Activated naive CD8-positive, alpha-beta T cell treated with anti-CD3 and anti-CD28 coated beads, Interleukin-2, amount 10 ng/mL, durations not matched to agents 7 days and 5 days (primary cell): Measurements from ENCODE around the gene PRDX1. TPM values are rescaled to one million over a fixed set of nuclear protein-coding genes. Genes with fewer than 3 reads are reported as not detected.

Experiments
- ATAC-seq: fragments of 150-1000 bp; cut with Tn5 transposase; one replicate; pipeline ENCODE4 v1.10.0; 2021; ENCODE audit warnings: low read depth, moderate library complexity
- POLR2A ChIA-PET: fragments of 350-600 bp; sonication (Branson Sonifier 250); formaldehyde crosslinking; loops from one replicate; lab custom pipeline; 2021; ENCODE audit warnings: antibody characterized with exemption; lab: Charles Lee
- DNase-seq: peaks from one replicate; pipeline ENCODE4 v3.0.0; 2021
- H3K27ac Mint-ChIP-seq: one replicate; pipeline ENCODE4 v1.8.0; 2022; ENCODE audit warnings: mild to moderate bottlenecking, mixed read lengths
- H3K27me3 Mint-ChIP-seq: one replicate; pipeline ENCODE4 v1.8.0; 2022; ENCODE audit warnings: mild to moderate bottlenecking, moderate library complexity, mixed read lengths
- H3K36me3 Mint-ChIP-seq: one replicate; pipeline ENCODE4 v1.8.0; 2021; ENCODE audit warnings: mild to moderate bottlenecking, mixed read lengths
- H3K4me1 Mint-ChIP-seq: one replicate; pipeline ENCODE4 v1.8.0; 2021; ENCODE audit warnings: mixed read lengths
- H3K4me3 Mint-ChIP-seq: one replicate; pipeline ENCODE4 v1.8.0; 2022; ENCODE audit warnings: mild to moderate bottlenecking, moderate library complexity, mixed read lengths
- H3K9me3 Mint-ChIP-seq: one replicate; pipeline ENCODE4 v1.8.0; 2021; ENCODE audit warnings: mixed read lengths
- total RNA-seq, 2 experiments: library from RNA; stranded (reverse); gene quantifications; one replicate each; pipeline ENCODE4 v1.2.3, GENCODE V29; 2021

PRDX1 gene
- total RNA-seq, result 100 to 1,000 TPM; 159 to 180 TPM

DNA sequence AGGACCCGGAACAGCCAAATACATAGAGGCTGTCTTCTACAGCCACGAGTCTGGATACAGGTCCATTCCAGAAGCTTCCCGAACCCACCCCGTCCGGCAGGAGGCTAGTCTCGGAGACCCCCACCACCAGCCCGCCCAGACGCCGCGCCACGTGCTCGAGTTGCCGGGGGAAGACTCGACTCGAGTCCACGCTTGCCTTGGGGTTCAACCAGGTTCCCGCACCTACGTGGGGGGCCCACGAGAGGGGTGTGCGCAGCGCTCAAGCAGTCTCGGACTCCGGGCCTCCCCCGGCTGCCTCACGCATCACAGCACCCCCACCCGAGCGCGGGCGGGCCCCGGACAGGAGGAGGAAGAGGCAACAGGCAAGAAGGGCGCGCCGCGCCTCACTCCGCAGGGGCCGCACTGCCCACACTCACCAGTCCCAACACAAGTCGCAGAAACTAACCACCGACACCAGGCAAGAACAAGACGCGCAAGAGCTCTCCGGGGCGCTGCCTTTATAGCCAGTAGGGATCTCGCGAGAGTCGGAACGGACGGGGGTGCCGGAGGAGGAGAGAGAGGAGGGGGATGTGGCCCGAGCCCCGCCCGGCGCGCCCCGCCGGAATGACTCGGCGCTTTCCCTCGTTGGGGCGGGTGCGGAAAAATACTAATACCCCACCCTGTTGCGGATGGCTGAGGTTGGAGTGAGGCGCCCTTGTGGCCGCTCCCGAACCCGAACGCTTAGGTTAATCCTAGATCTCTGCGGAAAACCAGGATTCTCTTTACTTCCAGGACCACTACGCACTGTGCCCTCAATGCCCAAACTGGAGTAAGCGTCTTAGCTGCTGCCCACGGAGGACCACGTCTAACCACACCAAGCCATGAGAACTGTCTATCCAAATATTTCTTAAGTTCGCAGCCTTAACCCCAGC lies at the start of gene PRDX1:
Gene PRDX1, minus strand, starts transcription at position 472 of the 911 bp plus-strand sequence. CDS start 2,841 bp downstream, outside the sequence.
- H3K36me3 Mint-ChIP-seq, result peaks cover 2% of the 10 kb centered on the region
- ATAC-seq (peak; percentile 84), DNase-seq (peak; percentile 96)
- peak within 1 kb of the TSS; percentile 85 for H3K27ac Mint-ChIP-seq
- H3K9me3 Mint-ChIP-seq, result no peaks in the 10 kb centered on the region
- peak within 1 kb of the TSS; percentile 94 for H3K4me3 Mint-ChIP-seq
- peaks cover 26% of the 10 kb centered on the region for H3K4me1 Mint-ChIP-seq
- H3K27me3 Mint-ChIP-seq, result peaks cover 13% of the 10 kb centered on the region
- POLR2A ChIA-PET, result interaction anchor here (0.6 to 2.7 kb wide), 30 partner anchors 10 to 889 kb away, joined by 3 to 64 read pairs (median 6); partner anchors contain the start of genes AKR1A1, CCDC163, GPBP1L1 and HECTD3

GRCh38 chr1:45570631-45571030 lies 48.9 kb upstream of the PRDX1 start:
- POLR2A ChIA-PET, result interaction anchor here (1.1 to 3.8 kb wide), 2 partner anchors 50 to 58 kb away, joined by 6 to 20 read pairs; partner anchors contain the start of gene PRDX1
- H3K4me3 Mint-ChIP-seq, result no peak overlapping the region
- no peak for ATAC-seq
- H3K27me3 Mint-ChIP-seq, result no peaks in the 10 kb centered on the region
- H3K9me3 Mint-ChIP-seq, result no peaks in the 10 kb centered on the region
- peaks cover 16% of the 10 kb centered on the region for H3K36me3 Mint-ChIP-seq
- no peak overlapping the region for H3K27ac Mint-ChIP-seq
- H3K4me1 Mint-ChIP-seq, result peaks cover 2% of the 10 kb centered on the region
- no peak for DNase-seq

DNA sequence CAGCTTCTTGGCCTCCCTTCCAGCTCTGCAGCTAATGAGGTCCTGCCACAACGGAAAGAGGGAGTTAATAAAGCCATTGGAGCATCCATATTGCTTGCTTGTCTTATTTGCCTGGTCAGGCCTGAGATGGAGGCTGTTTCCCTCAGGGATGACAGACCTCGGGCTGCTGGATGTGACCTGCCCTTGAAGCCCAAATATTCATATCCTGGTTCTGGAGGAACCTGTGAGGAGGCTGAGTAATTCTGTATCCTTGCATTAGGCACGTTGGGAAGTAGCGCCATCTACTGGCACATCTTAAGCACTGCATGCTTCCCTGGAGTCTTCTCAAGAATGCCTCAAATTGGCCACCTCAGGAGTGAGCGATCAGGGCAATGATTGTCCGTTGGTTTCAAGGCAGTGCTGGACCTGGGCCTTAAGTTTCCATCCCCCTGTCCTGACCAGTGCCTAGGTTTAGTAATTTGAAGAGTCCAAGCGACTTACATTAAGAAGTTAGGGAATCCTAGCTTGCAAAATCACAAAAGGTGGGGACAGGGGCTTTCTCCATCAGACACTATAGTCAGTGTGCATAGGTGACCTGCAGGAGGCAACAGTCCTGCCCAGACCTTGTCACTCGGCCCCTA lies 48.4 kb upstream of the PRDX1 start:
- peak; percentile 63 for DNase-seq
- H3K27ac Mint-ChIP-seq, result no peak overlapping the region
- ATAC-seq, result peak; percentile 79
- POLR2A ChIA-PET, result interaction anchor here (1.1 to 3.8 kb wide), 5 partner anchors 19 to 58 kb away, joined by 6 to 20 read pairs (median 10); partner anchors contain the start of genes AKR1A1 and PRDX1
- no peaks in the 10 kb centered on the region for H3K27me3 Mint-ChIP-seq
- H3K4me3 Mint-ChIP-seq, result no peak overlapping the region
- H3K4me1 Mint-ChIP-seq, result peaks cover 2% of the 10 kb centered on the region
- peaks cover 16% of the 10 kb centered on the region for H3K36me3 Mint-ChIP-seq
- H3K9me3 Mint-ChIP-seq, result no peaks in the 10 kb centered on the region

- ATAC-seq, result no peak
- POLR2A ChIA-PET, result interaction anchor here (1.5 to 3.8 kb wide), 5 partner anchors 19 to 57 kb away, joined by 3 to 20 read pairs (median 10); partner anchors contain the start of genes AKR1A1 and PRDX1
- no peak overlapping the region for H3K27ac Mint-ChIP-seq
Measured at GRCh38 chr1:45569571-45569961, 47.9 kb upstream of the PRDX1 start.

DNA sequence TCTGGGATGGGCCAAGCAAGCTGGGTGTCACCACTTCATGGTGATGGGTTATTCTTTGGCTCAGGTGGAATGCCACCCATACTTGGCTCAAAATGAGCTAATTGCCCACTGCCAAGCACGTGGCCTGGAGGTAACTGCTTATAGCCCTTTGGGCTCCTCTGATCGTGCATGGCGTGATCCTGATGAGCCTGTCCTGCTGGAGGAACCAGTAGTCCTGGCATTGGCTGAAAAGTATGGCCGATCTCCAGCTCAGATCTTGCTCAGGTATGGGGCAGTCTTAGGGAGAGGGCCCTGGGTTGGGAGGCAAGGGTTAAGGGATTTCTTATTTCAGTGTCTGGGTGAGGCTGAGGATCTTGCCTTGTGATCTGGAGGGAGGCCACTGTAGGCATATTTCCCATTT lies 46.7 kb upstream of the PRDX1 start:
- peaks cover 2% of the 10 kb centered on the region for H3K4me1 Mint-ChIP-seq
- peak overlapping the region; percentile 3 for H3K27ac Mint-ChIP-seq

More at GRCh38 chr1:45569571-45569961, 47.9 kb upstream of the PRDX1 start:
- Mint-ChIP-seq H3K4me1 (peaks cover 2% of the 10 kb centered on the region), H3K36me3 (peaks cover 16% of the 10 kb centered on the region), H3K9me3 (no peaks in the 10 kb centered on the region), H3K4me3 (no peak overlapping the region), H3K27me3 (no peaks in the 10 kb centered on the region)
- DNase-seq, result no peak

GRCh38 chr1:45567911-45568310 lies 46.2 kb upstream of the PRDX1 start:
- H3K36me3 Mint-ChIP-seq, result peaks cover 26% of the 10 kb centered on the region
- no peak for ATAC-seq
- H3K4me3 Mint-ChIP-seq, result no peak overlapping the region
- POLR2A ChIA-PET, result interaction anchor here (1.5 to 3.8 kb wide), 3 partner anchors 37 to 56 kb away, joined by 3 to 20 read pairs (median 16); partner anchors contain the start of gene PRDX1
- peaks cover 2% of the 10 kb centered on the region for H3K4me1 Mint-ChIP-seq
- no peaks in the 10 kb centered on the region for H3K9me3 Mint-ChIP-seq
- peak overlapping the region; percentile 3 for H3K27ac Mint-ChIP-seq
- no peaks in the 10 kb centered on the region for H3K27me3 Mint-ChIP-seq
- no peak for DNase-seq

More for the DNA sequence above, 46.7 kb upstream of the PRDX1 start:
- Mint-ChIP-seq H3K36me3 (peaks cover 22% of the 10 kb centered on the region), H3K27me3 (no peaks in the 10 kb centered on the region), H3K9me3 (no peaks in the 10 kb centered on the region), H3K4me3 (no peak overlapping the region)
- ATAC-seq, result no peak
- POLR2A ChIA-PET, result interaction anchor here (0.7 to 3.8 kb wide), 6 partner anchors 18 to 56 kb away, joined by 3 to 20 read pairs (median 10); partner anchors contain the start of genes AKR1A1 and PRDX1
- DNase-seq, result no peak

GRCh38 chr1:45566722-45567121 lies 45.0 kb upstream of the PRDX1 start:
- ATAC-seq, result no peak
- Mint-ChIP-seq H3K27me3 (no peaks in the 10 kb centered on the region), H3K4me3 (no peak overlapping the region), H3K4me1 (peaks cover 1% of the 10 kb centered on the region), H3K9me3 (no peaks in the 10 kb centered on the region), H3K27ac (no peak overlapping the region), H3K36me3 (peaks cover 32% of the 10 kb centered on the region)
- POLR2A ChIA-PET, result interaction anchor here (1.9 to 3.3 kb wide), 2 partner anchors 46 to 54 kb away, joined by 12 to 16 read pairs; partner anchors contain the start of gene PRDX1
- DNase-seq, result no peak

DNA sequence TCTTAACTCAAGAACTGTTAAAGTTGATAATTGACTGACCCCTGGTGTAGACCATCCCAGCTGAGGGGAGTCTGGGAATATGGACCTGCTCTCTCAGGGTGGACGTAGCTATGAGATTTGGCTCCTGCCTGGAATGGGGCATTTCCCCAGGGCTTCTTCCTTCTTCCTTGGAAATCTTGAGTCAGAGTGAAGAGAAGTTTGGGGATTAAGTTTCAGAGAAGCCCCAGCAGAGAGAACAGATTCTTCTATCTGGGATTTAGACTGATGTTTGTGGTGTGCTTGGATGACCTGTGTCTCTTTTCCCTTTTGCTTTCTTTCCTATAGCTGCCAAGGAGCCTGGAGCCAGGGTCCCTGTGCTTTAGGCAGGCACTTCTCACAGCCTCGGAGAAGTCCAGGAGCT lies 42.2 kb upstream of the PRDX1 start:
- no peaks in the 10 kb centered on the region for H3K27me3 Mint-ChIP-seq
- no peak overlapping the region for H3K27ac Mint-ChIP-seq
- no peaks in the 10 kb centered on the region for H3K9me3 Mint-ChIP-seq
- peaks cover 38% of the 10 kb centered on the region for H3K36me3 Mint-ChIP-seq
- H3K4me3 Mint-ChIP-seq, result no peak overlapping the region
- no peak for DNase-seq
- ATAC-seq, result no peak
- POLR2A ChIA-PET, result interaction anchor here (1.2 to 1.7 kb wide), 2 partner anchors 13 to 42 kb away, joined by 4 to 5 read pairs; partner anchors contain the start of genes AKR1A1 and PRDX1
- peaks cover 4% of the 10 kb centered on the region for H3K4me1 Mint-ChIP-seq

GRCh38 chr1:45557422-45557944 lies 35.8 kb upstream of the PRDX1 start:
- Mint-ChIP-seq H3K36me3 (peaks cover 30% of the 10 kb centered on the region), H3K27me3 (no peaks in the 10 kb centered on the region), H3K4me3 (no peak overlapping the region), H3K4me1 (peaks cover 15% of the 10 kb centered on the region), H3K9me3 (no peaks in the 10 kb centered on the region), H3K27ac (peak overlapping the region; percentile 40)
- ATAC-seq, result no peak
- POLR2A ChIA-PET, result interaction anchor here (0.7 to 1.6 kb wide), 3 partner anchors 11 to 264 kb away, joined by 3 to 12 read pairs (median 6); partner anchors contain the start of gene PRDX1
- DNase-seq, result no peak

DNA sequence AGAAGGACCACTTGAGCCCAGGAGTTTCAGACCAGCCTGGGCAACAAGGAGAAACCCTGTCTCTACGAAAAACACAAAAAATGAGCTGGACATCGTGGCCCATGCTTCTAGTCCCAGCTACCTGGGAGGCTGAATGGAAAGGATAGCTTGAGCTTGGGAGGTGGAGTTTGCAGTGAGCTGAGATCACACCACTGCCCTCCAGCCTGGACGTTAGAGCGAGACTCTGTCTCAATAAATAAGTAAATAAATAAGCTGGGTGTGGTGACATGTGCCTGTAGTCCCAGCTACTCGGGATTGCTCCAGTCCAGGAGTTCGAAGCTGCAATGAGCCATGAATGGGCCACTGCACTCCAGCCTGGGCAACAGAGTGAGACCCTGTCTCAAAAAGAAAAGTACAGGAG lies 32.5 kb upstream of the PRDX1 start:
- no peak for DNase-seq
- ATAC-seq, result no peak
- H3K9me3 Mint-ChIP-seq, result no peaks in the 10 kb centered on the region
- no peak overlapping the region for H3K4me3 Mint-ChIP-seq
- peaks cover 19% of the 10 kb centered on the region for H3K36me3 Mint-ChIP-seq
- POLR2A ChIA-PET, result interaction anchor here (1.0 to 2.5 kb wide), 2 partner anchors 29 to 32 kb away, joined by 6 to 7 read pairs; partner anchors contain the start of genes NASP and PRDX1
- H3K27ac Mint-ChIP-seq, result no peak overlapping the region
- H3K4me1 Mint-ChIP-seq, result peaks cover 24% of the 10 kb centered on the region
- no peaks in the 10 kb centered on the region for H3K27me3 Mint-ChIP-seq

- DNase-seq, result no peak
- POLR2A ChIA-PET, result interaction anchor here (2.4 kb wide), 1 partner anchor 31 kb away, joined by 45 read pairs; the partner anchor contains the start of gene PRDX1
- no peaks in the 10 kb centered on the region for H3K9me3 Mint-ChIP-seq
Measured at GRCh38 chr1:45552331-45552730, 30.6 kb upstream of the PRDX1 start.

GRCh38 chr1:45551684-45552083 lies 30.0 kb upstream of the PRDX1 start:
- DNase-seq (no peak), ATAC-seq (no peak)
- peak overlapping the region; percentile 89 for H3K27ac Mint-ChIP-seq
- H3K9me3 Mint-ChIP-seq, result no peaks in the 10 kb centered on the region
- POLR2A ChIA-PET, result interaction anchor here (0.8 to 2.4 kb wide), 12 partner anchors 12 to 830 kb away, joined by 3 to 45 read pairs (median 4); partner anchors contain the start of genes GPBP1L1, MUTYH, NASP and PRDX1
- peaks cover 16% of the 10 kb centered on the region for H3K4me1 Mint-ChIP-seq
- peaks cover 14% of the 10 kb centered on the region for H3K36me3 Mint-ChIP-seq
- H3K4me3 Mint-ChIP-seq, result peak overlapping the region; percentile 94
- peaks cover 2% of the 10 kb centered on the region for H3K27me3 Mint-ChIP-seq

More at GRCh38 chr1:45552331-45552730, 30.6 kb upstream of the PRDX1 start:
- peak overlapping the region; percentile 45 for H3K4me3 Mint-ChIP-seq
- H3K27ac Mint-ChIP-seq, result peak overlapping the region; percentile 27
- peaks cover 17% of the 10 kb centered on the region for H3K4me1 Mint-ChIP-seq
- no peak for ATAC-seq
- no peaks in the 10 kb centered on the region for H3K27me3 Mint-ChIP-seq
- H3K36me3 Mint-ChIP-seq, result peaks cover 14% of the 10 kb centered on the region
